ENCODE data around the gene ZNRF3.

ZNRF3 gene

GRCh38 chr22:28898233-28898629, 14.9 kb downstream of the ZNRF3 start:
- no peak overlapping the region for H3K4me3 ChIP-seq (ENCODE audit: low read depth, low read length)
- no peak for DNase-seq (ENCODE audit: low read depth)
- TF ChIP-seq, protein P1, sequence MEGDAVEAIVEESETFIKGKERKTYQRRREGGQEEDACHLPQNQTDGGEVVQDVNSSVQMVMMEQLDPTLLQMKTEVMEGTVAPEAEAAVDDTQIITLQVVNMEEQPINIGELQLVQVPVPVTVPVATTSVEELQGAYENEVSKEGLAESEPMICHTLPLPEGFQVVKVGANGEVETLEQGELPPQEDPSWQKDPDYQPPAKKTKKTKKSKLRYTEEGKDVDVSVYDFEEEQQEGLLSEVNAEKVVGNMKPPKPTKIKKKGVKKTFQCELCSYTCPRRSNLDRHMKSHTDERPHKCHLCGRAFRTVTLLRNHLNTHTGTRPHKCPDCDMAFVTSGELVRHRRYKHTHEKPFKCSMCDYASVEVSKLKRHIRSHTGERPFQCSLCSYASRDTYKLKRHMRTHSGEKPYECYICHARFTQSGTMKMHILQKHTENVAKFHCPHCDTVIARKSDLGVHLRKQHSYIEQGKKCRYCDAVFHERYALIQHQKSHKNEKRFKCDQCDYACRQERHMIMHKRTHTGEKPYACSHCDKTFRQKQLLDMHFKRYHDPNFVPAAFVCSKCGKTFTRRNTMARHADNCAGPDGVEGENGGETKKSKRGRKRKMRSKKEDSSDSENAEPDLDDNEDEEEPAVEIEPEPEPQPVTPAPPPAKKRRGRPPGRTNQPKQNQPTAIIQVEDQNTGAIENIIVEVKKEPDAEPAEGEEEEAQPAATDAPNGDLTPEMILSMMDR (IDR thresholded peaks at IDR 0.05; ENCODE audit: low read depth, low read length, missing control alignments): no peak
- in situ Hi-C loops (cut with HindIII; ENCODE audit: low sequenced_read_pairs): loop anchor here (5.0 kb wide), 1 partner anchor 109 kb away; no protein-coding TSS in a partner anchor

DNA sequence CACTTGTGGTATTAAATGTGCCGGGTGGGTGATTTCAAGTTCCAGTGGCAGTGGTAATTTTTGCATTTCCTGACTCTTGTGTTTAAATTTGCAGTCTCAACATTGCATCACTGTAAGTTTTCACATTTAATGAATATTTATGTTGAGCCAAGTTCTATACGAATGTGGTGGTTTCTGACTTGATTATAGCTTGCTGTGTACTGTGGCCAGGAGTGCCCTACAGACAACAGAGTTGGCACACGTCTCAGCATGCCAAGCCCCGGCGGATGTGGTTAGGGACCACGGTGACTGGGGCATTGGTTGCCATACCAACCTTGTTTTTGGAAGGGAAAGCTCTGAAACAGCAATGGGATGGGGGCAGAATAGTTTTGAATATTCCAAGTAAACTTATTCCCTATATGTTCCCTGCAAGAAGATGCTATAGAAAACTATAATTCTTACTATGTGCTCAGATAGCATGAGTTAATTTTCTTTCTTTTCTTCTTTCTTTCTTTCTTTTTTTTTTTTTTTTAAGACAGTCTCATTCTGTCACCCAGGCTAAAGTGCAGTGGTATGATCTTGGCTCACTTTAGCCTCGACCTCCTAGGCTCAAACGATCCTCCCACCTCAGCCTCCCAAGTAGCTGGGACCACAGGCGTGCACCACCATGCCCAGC, 16.0 kb downstream of the ZNRF3 start:
- H3K4me3 ChIP-seq (ENCODE audit: low read depth, low read length): no peak overlapping the region
- in situ Hi-C loops (cut with HindIII; ENCODE audit: low sequenced_read_pairs): loop anchor here (5.0 kb wide), 1 partner anchor 108 kb away; no protein-coding TSS in a partner anchor
- TF ChIP-seq, protein P1 (IDR thresholded peaks at IDR 0.05; ENCODE audit: low read depth, low read length, missing control alignments): no peak
- DNase-seq (ENCODE audit: low read depth): no peak

DNA sequence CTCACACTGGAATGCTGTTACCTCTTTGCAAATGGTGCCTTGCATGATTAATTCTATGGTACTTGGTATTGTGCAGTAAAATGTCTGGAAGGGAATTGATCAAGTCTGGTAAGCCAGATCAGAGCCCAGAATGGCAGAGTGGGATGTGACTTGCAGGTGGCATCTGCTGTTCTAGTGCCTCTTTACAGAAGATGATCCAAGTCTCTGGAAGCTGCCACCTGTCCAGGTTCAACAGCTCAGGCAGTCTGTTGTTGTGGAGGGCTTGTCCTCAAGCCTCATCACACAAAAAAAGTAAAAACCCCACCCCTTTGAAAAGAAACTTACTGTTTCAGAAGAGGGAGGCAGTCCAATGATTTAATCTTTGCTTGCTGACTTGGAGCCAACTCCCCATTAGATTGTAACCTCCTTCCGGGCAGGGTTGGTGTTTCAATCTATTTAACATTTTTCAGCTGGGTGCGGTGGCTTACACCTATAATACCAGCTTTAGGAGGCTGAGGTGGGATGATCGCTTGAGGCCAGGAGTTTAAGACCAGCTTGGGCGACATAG, 17.1 kb downstream of the ZNRF3 start:
- no peak for DNase-seq (ENCODE audit: low read depth)
- TF ChIP-seq, protein P1 (IDR thresholded peaks at IDR 0.05; ENCODE audit: low read depth, low read length, missing control alignments): no peak
- H3K4me3 ChIP-seq (ENCODE audit: low read depth, low read length): no peak overlapping the region
- in situ Hi-C loops (cut with HindIII; ENCODE audit: low sequenced_read_pairs): no loop called here

DNA sequence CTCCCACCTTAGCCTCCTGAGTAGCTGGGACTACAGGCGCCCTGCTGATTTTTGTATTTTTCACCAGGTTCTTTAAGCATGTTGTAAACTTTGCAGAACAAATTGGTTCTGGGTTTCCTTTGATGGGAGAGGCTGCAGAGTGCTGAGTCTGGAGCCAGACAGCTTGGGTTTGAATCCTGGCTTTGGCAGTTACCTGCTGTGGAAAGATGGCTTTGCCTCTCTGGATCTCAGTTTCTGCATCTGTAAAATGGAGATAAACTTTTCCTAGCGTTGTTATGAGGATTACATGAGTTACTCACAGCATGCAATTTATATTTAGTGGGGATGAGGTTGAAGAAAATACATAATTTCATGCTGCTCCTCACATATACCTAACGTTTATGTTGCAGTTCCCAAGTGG, 19.1 kb downstream of the ZNRF3 start:
- TF ChIP-seq, protein P1 (IDR thresholded peaks at IDR 0.05; ENCODE audit: low read depth, low read length, missing control alignments): no peak
- no peak for DNase-seq (ENCODE audit: low read depth)
- no peak overlapping the region for H3K4me3 ChIP-seq (ENCODE audit: low read depth, low read length)
- in situ Hi-C loops (cut with HindIII; ENCODE audit: low sequenced_read_pairs): no loop called here

DNA sequence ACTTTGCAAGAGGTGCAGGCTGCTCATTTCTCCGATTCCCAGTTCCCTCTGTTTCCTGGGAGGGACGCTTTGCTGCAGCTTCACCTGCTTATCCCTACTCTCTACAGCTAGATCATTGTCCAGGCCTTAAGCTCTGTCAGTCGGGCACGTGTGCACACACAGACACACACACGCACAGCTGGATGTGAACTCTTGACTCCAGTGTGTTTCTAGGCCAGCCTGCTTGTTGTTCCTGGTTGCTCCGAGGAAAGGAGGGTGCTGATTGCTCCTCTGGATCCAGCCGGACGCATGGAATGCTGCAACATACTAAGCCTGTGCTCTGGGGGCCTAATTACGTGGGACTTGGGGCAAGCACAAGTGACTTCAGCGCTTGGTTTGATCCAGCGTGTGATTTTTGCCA, 19.7 kb downstream of the ZNRF3 start:
- TF ChIP-seq, protein P1 (IDR thresholded peaks at IDR 0.05; ENCODE audit: low read depth, low read length, missing control alignments): no peak
- no peak overlapping the region for H3K4me3 ChIP-seq (ENCODE audit: low read depth, low read length)
- DNase-seq (ENCODE audit: low read depth): no peak
- in situ Hi-C loops (cut with HindIII; ENCODE audit: low sequenced_read_pairs): no loop called here

GRCh38 chr22:28903729-28904128, 20.4 kb downstream of the ZNRF3 start:
- in situ Hi-C loops (cut with HindIII; ENCODE audit: low sequenced_read_pairs): no loop called here
- TF ChIP-seq, protein P1 (IDR thresholded peaks at IDR 0.05; ENCODE audit: low read depth, low read length, missing control alignments): no peak
- no peak for DNase-seq (ENCODE audit: low read depth)
- H3K4me3 ChIP-seq (ENCODE audit: low read depth, low read length): no peak overlapping the region

Measured in astrocyte of the cerebellum (primary cell).